Measurements from ENCODE around the gene GOLGA6L10. TPM values are rescaled to one million over a fixed set of nuclear protein-coding genes. Genes with fewer than 3 reads are reported as not detected.
"Not testable (repeated sequence)": the region's sequence is repeated elsewhere in the genome, so short reads cannot be mapped to it uniquely, and the experiment has no call there.

Gene GOLGA6L10, protein sequence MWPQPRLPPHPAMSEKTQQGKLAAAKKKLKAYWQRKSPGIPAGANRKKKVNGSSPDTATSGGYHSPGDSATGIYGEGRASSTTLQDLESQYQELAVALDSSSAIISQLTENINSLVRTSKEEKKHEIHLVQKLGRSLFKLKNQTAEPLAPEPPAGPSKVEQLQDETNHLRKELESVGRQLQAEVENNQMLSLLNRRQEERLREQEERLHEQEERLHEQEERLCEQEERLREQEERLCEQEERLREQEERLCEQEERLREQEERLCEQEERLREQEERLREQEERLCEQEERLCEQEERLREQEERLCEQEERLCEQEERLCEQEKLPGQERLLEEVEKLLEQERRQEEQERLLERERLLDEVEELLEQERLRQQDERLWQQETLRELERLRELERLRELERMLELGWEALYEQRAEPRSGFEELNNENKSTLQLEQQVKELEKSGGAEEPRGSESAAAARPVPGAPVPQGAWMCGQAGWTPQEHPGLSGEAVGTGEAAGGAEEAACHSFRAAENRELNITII
- 0.76 and 0.96 TPM in 2 replicates for total RNA-seq

DNA sequence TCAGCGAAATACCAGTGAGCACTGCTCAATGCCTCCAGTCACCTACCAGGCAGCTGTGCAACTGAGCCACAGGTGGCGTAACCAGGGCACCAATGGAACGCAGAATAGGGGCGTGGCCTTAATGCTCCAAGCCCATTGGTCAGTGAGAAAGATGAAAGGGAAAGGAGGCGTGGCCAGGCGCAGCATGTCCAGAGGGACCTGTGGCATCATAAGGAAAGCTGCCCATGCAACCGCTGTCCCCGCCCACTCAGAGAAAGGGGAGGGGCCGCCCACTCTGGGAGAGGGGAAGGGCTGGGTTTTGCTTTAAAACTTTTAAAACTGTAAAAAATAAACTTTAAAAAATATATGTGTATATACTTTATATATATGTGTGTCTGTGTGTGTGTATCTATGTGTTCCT, at the start of gene GOLGA6L10:
GOLGA6L10 (minus strand) TSS at position 101 of the 400 bp plus-strand sequence; CDS start at position 1, 100 bp downstream.
- H3K4me1 Mint-ChIP-seq, H3K9me3 Mint-ChIP-seq, H3K27me3 Mint-ChIP-seq: not testable (repeated sequence)

DNA sequence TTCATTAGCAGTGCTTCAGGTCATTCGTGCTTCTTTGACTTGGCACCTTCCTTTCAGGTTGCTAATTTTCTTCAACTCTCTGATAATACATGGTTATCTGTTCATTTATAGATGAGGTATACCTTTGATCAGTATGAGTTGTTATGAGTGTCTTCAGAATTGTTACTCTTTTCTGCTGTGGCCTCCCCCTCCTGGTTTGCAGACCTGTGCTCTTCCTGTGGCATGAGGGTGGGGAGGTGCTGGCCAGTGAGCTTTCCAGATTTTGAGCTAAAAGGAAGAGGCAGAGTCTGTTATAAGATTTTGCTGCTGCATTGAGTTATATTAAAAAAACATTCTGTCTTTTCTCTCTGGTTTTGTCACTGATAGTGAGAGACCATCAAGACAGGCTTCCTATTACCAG, 49.5 kb upstream of the GOLGA6L10 start:
- no peak for DNase-seq
- no peak overlapping the region for H3K4me3 Mint-ChIP-seq
- no peak overlapping the region for H3K27ac Mint-ChIP-seq
- H3K4me1 Mint-ChIP-seq, result peaks cover 3% of the 10 kb centered on the region
- intact Hi-C loops (cut with micrococcal nuclease), result no loop called here
- H3K27me3 Mint-ChIP-seq, result no peaks in the 10 kb centered on the region
- H3K9me3 Mint-ChIP-seq, result no peaks in the 10 kb centered on the region
- H3K36me3 Mint-ChIP-seq (ENCODE audit: low read depth), result no peaks in the 10 kb centered on the region

More for the DNA sequence above, at the start of gene GOLGA6L10:
- intact Hi-C loops (cut with micrococcal nuclease); H3K36me3 Mint-ChIP-seq (ENCODE audit: low read depth); DNase-seq; H3K27ac Mint-ChIP-seq; H3K4me3 Mint-ChIP-seq: not testable (repeated sequence)

DNA sequence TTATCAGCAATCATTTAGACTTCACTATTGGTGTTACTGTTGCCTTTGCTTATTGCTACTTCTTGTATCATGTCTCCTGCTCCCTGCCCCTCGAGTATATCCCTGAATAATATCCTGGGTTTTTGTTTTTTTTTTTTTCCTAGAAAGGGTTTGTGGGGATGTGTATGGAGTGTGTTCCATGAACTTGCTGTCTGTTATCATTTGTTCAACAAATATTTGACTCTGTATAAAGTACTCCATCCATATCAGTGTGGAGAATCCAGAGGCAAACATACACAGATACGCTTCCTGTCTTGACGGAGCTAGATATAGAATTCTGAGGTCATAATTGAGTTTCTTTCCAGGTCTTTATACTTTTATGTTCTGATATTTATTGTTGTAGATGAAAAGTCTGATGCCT, 48.5 kb upstream of the GOLGA6L10 start:
- no peaks in the 10 kb centered on the region for H3K9me3 Mint-ChIP-seq
- H3K4me1 Mint-ChIP-seq, result peaks cover 3% of the 10 kb centered on the region
- H3K27ac Mint-ChIP-seq, result no peak overlapping the region
- H3K36me3 Mint-ChIP-seq (ENCODE audit: low read depth), result no peaks in the 10 kb centered on the region
- H3K4me3 Mint-ChIP-seq, result no peak overlapping the region
- intact Hi-C loops (cut with micrococcal nuclease), result no loop called here
- DNase-seq, result no peak
- H3K27me3 Mint-ChIP-seq, result no peaks in the 10 kb centered on the region

DNA sequence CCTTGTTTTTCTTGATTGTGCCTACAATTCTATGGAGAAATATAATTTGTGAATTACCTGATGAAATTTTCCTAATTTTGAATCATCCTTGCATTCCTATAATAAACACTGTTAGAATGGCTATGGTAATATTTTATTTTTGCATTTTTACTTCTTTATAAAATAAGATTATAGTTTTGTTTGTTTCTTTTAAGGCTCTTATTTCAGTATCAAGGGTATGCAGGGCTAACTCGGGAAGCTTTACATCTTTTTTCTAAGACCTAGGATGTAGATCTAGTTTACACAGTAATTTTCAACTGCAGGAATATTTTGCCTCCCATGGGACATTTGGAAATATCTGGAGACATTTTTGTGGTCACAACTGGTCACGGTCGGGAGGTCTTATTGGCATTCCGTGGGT, 46.5 kb upstream of the GOLGA6L10 start:
- intact Hi-C loops (cut with micrococcal nuclease); H3K9me3 Mint-ChIP-seq; H3K4me3 Mint-ChIP-seq; H3K4me1 Mint-ChIP-seq; DNase-seq; H3K27ac Mint-ChIP-seq; H3K36me3 Mint-ChIP-seq (ENCODE audit: low read depth); H3K27me3 Mint-ChIP-seq: not testable (repeated sequence)

DNA sequence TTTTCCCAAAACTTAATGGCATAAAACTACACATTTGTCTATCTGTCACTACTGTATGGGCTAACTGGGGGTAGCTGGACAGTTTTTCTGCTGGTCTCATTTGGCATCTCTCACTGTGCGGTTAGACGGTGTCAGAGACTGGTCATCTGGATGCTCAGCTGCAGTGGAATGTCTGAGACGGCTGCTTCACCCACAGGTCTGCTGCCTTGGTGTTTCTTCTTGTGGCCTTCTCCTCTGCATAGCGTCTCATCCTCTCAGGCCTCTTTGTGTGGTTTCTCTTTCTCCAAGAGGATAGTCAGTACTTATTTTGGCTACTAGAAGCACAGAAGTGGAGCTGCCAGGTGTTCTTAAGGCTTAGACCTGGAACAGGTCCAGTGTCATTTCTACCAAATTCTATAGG, 44.4 kb upstream of the GOLGA6L10 start:
- DNase-seq, result no peak
- Mint-ChIP-seq H3K4me3 (no peak overlapping the region), H3K36me3 (ENCODE audit: low read depth) (no peaks in the 10 kb centered on the region), H3K9me3 (no peaks in the 10 kb centered on the region), H3K27me3 (no peaks in the 10 kb centered on the region), H3K4me1 (peaks cover under 1% of the 10 kb centered on the region), H3K27ac (no peak overlapping the region)
- intact Hi-C loops (cut with micrococcal nuclease), result no loop called here

DNA sequence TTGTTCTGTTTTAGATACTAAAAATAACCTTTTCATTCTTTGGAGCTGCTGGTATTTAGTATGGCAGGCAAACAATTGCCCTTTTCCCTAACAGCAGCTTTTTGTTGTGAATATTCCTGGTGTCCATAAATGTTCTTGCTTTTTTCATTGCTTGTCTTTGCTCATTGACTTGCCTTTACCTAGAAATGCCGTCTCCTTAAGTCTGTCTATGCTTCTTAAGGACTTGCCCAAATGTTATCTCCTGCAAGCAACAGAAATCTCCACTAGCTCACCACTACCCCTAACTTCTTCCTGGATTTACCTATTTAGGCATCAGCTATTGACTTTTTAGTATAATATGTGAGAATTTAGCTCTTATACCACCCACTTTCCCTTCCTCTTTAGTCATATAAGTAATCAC, 42.8 kb upstream of the GOLGA6L10 start:
- H3K36me3 Mint-ChIP-seq (ENCODE audit: low read depth); H3K27me3 Mint-ChIP-seq; H3K4me3 Mint-ChIP-seq; H3K9me3 Mint-ChIP-seq; intact Hi-C loops (cut with micrococcal nuclease); H3K4me1 Mint-ChIP-seq; DNase-seq; H3K27ac Mint-ChIP-seq: not testable (repeated sequence)

DNA sequence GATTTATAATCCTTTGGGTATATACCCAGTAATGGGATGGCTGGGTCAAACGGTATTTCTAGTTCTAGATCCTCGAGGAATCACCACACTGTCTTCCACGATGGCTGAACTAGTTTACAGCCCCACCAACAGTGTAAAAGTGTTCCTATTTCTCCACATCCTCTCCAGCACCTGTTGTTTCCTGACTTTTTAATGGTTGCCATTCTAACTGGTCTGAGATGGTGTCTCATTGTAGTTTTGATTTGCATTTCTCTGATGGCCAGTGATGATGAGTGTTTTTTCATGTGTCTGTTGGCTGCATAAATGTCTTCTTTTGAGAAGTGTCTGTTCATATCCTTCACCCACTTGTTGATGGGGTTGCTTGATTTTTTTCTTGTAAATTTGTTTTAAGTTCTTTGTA, 40.9 kb upstream of the GOLGA6L10 start:
- H3K27me3 Mint-ChIP-seq; intact Hi-C loops (cut with micrococcal nuclease); H3K36me3 Mint-ChIP-seq (ENCODE audit: low read depth); H3K4me3 Mint-ChIP-seq; DNase-seq; H3K27ac Mint-ChIP-seq; H3K4me1 Mint-ChIP-seq; H3K9me3 Mint-ChIP-seq: not testable (repeated sequence)

DNA sequence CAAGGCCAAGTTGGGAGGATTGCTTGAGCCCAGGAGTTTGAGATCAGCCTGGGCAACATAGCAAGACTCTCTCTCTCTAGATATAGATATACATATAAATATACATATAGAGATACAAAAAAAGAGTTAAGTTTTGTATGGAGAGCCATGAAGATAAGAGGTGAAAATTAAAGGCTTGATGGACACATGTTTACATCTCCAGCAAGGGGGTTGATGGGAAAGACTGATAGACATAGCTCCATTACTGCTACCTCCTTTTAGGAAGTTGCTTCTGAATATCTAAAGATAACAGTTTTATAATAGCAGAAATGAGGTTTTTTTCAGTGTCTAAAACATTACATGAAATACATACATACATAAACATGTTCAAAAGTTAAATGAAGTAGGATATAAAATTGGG, 37.9 kb upstream of the GOLGA6L10 start:
- H3K9me3 Mint-ChIP-seq; H3K4me3 Mint-ChIP-seq; H3K4me1 Mint-ChIP-seq; intact Hi-C loops (cut with micrococcal nuclease); H3K27me3 Mint-ChIP-seq; DNase-seq; H3K27ac Mint-ChIP-seq; H3K36me3 Mint-ChIP-seq (ENCODE audit: low read depth): not testable (repeated sequence)

DNA sequence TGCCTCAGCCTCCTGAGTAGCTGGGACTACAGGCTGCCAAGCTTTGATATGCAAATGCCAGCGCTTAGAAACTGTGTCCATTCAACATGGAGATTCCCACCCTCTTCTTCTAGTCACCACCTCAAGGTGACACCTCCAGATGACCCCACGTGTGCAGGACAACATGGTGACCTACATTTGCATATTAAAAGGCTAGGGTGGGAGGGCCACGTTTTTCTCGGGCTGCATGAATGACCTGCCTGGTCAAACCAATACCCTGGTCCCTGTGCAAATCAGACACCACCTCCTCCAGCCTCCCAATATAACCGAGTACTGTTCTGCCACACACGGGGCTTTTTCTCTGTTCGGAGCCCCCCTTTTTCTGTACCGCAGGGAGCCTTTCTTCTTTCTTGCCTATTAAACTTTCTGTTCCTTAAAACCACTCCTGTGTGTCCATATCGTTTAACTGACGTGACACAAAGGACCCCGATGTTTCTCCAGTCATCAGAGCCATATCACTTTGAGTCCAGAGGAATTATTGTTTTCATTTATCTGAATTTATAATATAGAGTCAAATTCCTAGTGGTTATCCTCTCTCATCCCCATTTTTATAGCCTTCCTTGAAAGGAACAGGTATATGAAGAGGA, 32.2 kb upstream of the GOLGA6L10 start:
- H3K4me3 Mint-ChIP-seq; intact Hi-C loops (cut with micrococcal nuclease); H3K36me3 Mint-ChIP-seq (ENCODE audit: low read depth); H3K27ac Mint-ChIP-seq; DNase-seq; H3K4me1 Mint-ChIP-seq; H3K9me3 Mint-ChIP-seq: not testable (repeated sequence)
- peaks cover 10% of the 10 kb centered on the region for H3K27me3 Mint-ChIP-seq

DNA sequence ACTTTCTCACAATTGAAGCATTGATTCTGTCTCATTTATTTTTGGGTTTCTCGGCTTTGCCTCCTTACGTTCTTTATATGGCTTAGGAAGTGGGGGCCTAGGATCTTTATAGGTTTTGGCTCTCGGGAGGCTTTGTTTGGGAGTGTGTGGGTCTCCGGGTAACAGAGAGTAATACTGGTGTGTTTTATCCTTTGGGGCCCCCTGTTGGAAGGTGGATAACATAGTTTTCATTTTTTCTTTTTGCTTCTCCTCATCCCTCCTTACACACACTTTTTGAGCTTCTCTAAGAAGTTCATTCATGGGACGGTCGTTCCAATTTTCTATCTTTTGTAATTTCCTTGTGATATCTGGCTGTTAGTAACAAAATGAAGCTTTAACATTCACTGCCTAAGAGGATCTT, 30.3 kb upstream of the GOLGA6L10 start:
- H3K27me3 Mint-ChIP-seq, result peaks cover 10% of the 10 kb centered on the region
- H3K36me3 Mint-ChIP-seq (ENCODE audit: low read depth); intact Hi-C loops (cut with micrococcal nuclease); DNase-seq; H3K27ac Mint-ChIP-seq; H3K9me3 Mint-ChIP-seq; H3K4me3 Mint-ChIP-seq; H3K4me1 Mint-ChIP-seq: not testable (repeated sequence)

DNA sequence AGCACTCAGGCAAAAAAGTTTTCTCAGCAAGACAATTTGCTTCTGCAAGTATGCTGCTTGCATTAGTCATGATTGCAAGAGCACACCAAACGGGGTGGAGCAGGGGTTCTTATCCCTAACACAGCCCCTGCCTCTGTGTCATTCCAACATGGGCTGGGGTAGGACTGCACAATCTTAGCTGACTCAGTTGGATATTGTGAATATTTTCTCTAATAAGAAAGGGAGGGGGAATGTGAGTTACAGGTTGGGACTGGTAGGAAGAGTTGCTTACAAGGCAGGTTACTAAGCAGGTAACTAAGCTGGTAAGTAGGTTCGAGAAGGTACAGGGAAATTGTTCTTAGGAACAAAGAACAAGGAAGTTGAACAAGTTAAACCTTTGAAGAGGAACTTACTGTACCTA, 24.4 kb upstream of the GOLGA6L10 start:
- H3K27ac Mint-ChIP-seq; DNase-seq; H3K9me3 Mint-ChIP-seq; H3K27me3 Mint-ChIP-seq; intact Hi-C loops (cut with micrococcal nuclease); H3K4me1 Mint-ChIP-seq; H3K4me3 Mint-ChIP-seq; H3K36me3 Mint-ChIP-seq (ENCODE audit: low read depth): not testable (repeated sequence)

DNA sequence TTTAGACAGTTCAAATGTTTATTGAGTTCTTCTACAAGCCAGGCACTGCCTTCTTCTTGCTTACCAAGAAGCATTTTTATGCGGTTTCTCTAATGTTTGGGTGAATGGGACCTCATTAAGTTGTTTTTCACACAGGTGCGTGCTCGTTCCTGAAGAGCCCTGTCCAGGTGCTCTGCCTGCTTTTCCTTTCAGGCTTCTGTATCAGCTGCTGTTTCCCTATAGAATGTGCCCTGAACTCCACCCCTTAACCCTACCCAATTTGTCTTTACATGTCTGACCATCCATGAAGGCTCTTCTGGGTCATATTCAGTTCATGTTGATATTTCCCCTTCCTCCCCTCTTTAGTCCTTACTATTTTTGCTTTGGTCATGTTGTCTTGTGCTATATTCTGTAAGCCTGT, 22.4 kb upstream of the GOLGA6L10 start:
- peaks cover 3% of the 10 kb centered on the region for H3K27me3 Mint-ChIP-seq
- intact Hi-C loops (cut with micrococcal nuclease), result no loop called here
- H3K27ac Mint-ChIP-seq, result no peak overlapping the region
- DNase-seq, result no peak
- H3K4me1 Mint-ChIP-seq, result no peaks in the 10 kb centered on the region
- no peaks in the 10 kb centered on the region for H3K36me3 Mint-ChIP-seq (ENCODE audit: low read depth)
- no peaks in the 10 kb centered on the region for H3K9me3 Mint-ChIP-seq
- no peak overlapping the region for H3K4me3 Mint-ChIP-seq

DNA sequence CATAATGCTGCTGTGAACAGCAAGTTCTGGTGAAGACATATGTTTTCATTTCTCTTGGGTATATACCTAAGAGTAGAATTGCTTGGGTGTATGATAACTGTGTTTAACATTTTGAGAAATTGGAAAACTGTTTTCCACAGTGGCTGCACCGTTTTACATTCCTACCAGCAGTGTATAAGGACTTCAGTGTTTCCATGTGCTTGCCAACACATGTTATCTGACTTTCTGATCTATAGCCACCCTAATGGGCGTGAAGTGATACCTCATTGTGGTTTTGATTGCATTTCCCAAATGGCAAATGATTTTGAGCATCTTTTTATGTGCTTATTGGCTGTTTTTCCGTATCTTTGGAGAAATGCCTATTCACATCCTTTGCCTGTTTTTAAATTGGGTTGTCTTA, 18.5 kb upstream of the GOLGA6L10 start:
- H3K27ac Mint-ChIP-seq; H3K4me3 Mint-ChIP-seq; intact Hi-C loops (cut with micrococcal nuclease); H3K27me3 Mint-ChIP-seq; H3K9me3 Mint-ChIP-seq; DNase-seq; H3K4me1 Mint-ChIP-seq; H3K36me3 Mint-ChIP-seq (ENCODE audit: low read depth): not testable (repeated sequence)

DNA sequence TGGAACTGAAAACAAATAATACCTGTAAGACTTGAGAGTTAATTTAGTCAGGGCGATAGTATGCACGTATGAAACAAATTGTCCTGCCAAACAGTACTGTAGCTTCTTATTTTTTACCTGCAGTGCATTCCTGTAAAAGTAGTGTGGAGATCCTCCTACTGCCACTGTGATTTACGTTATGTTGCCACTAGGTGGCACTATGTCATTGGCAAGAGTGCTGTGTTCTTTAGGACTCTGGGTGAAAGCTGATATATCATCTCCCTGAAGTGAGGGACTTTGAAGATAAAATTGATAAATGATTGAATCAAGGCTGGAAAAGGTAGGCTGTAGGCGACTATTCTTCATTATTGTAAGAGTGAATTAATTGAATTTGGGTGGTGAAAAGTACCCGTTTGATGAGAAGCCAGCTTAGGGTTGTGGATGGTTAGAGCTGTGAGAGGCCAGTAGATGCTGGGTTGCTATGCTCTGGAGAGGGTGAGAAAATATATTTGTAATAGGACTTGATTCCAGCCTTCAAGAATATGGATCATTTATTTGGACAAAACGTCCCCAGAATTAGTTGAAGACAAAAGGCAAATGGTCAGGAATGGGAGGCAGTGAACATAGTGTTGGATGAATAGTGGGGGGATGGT, 16.5 kb upstream of the GOLGA6L10 start:
- not testable (repeated sequence) for H3K27ac Mint-ChIP-seq

More for the DNA sequence above, 16.5 kb upstream of the GOLGA6L10 start:
- H3K4me3 Mint-ChIP-seq; H3K9me3 Mint-ChIP-seq; H3K4me1 Mint-ChIP-seq; H3K36me3 Mint-ChIP-seq (ENCODE audit: low read depth); H3K27me3 Mint-ChIP-seq; intact Hi-C loops (cut with micrococcal nuclease): not testable (repeated sequence)
- DNase-seq, result peak; percentile 85
